HL-60 (cell line): ENCODE results near the gene PROK2.

ENCODE experiments used
- DNase-seq, 2 experiments: peaks; one replicate each; pipeline ENCODE4 v3.0.0-alpha.2; 2010 to 2020; ENCODE audit warnings: low read depth in 1 of 2, low spot score in 1 of 2
- H3K27ac ChIP-seq: fragments of 250-450 bp; sonication (Bioruptor Pico); replicated peaks from 2 replicates; pipeline ENCODE4 v1.5.1; 2020; ENCODE audit warnings: mild to moderate bottlenecking, moderate library complexity
- H3K27me3 ChIP-seq: fragments of 250-450 bp; sonication (Bioruptor Pico); 2 replicates; pipeline ENCODE4 v1.5.1; 2021; ENCODE audit warnings: mild to moderate bottlenecking, moderate library complexity; ENCODE audit not compliant: insufficient read depth, poor library complexity, severe bottlenecking
- H3K4me3 ChIP-seq: replicated peaks from 2 replicates; pipeline ENCODE4 v1.5.1; 2011; ENCODE audit warnings: mild to moderate bottlenecking, control low read depth, low read length; ENCODE audit not compliant: insufficient read depth
- CTCF ChIP-seq: IDR thresholded peaks from one replicate; pipeline ENCODE4 v1.5.1; 2011; ENCODE audit warnings: low read length, control low read depth, inconsistent platforms; ENCODE audit not compliant: insufficient read depth
- GABPA ChIP-seq: IDR thresholded peaks from 2 replicates; pipeline ENCODE4 v1.6.1; 2012; ENCODE audit warnings: low read depth
- POLR2AphosphoS5 ChIP-seq: IDR thresholded peaks from 2 replicates; pipeline ENCODE4 v1.6.1; 2012; ENCODE audit warnings: low read depth
- REST ChIP-seq: IDR thresholded peaks from 2 replicates; pipeline ENCODE4 v1.6.1; 2012; ENCODE audit warnings: low read depth; ENCODE audit not compliant: insufficient replicate concordance
- SPI1 ChIP-seq: IDR thresholded peaks from 2 replicates; pipeline ENCODE4 v1.6.1; 2012; ENCODE audit warnings: low read depth, mild to moderate bottlenecking, borderline replicate concordance

The PROK2 gene

GRCh38 chr3:71753701-71754609 lies 31.0 kb downstream of the PROK2 start, which contains the start of gene GPR27:
Gene GPR27 (plus strand): TSS chr3:71753855. CDS start chr3:71754050, 195 bp downstream.
- H3K4me3 ChIP-seq, result peak within 1 kb of the TSS; percentile 59
- no peaks in the 10 kb centered on the region for H3K27me3 ChIP-seq
- TF ChIP-seq GABPA (no peak), POLR2AphosphoS5 (peak; percentile 75; the same call in 1 of the 2 replicates), SPI1 (no peak), REST (peak; percentile 36), CTCF (no peak)
- H3K27ac ChIP-seq, result peak within 1 kb of the TSS; percentile 96
- peak in 1 of 2 experiments; percentile 15 for DNase-seq

GRCh38 chr3:71752831-71753700 lies 31.9 kb downstream of the PROK2 start:
- no peaks in the 10 kb centered on the region for H3K27me3 ChIP-seq
- no peak for TF ChIP-seq POLR2AphosphoS5
- TF ChIP-seq REST, result no peak
- TF ChIP-seq CTCF, result no peak
- no peak for TF ChIP-seq SPI1
- TF ChIP-seq GABPA, result no peak
- DNase-seq, result no peak
- peak overlapping the region; percentile 59 for H3K4me3 ChIP-seq
- peak overlapping the region; percentile 96 for H3K27ac ChIP-seq

GRCh38 chr3:71751602-71752001 lies 33.3 kb downstream of the PROK2 start:
- no peak overlapping the region for H3K4me3 ChIP-seq
- no peak for DNase-seq
- H3K27ac ChIP-seq, result no peak overlapping the region
- no peaks in the 10 kb centered on the region for H3K27me3 ChIP-seq
- TF ChIP-seq SPI1 (no peak), POLR2AphosphoS5 (no peak), GABPA (no peak), CTCF (no peak), REST (no peak)
